HepG2 (cell line): ENCODE measurements around the gene MAST1. TPM values are rescaled to one million over a fixed set of nuclear protein-coding genes. Genes with fewer than 3 reads are reported as not detected.
A peak's percentile ranks its signal among the peaks of the same experiment; 100 is the strongest.

Experiments used
- ATF7 ChIP-seq, 2 experiments: fragments of 450-650 bp in 1 of 2; sonication (generic) in 1 of 2; formaldehyde crosslinking in 1 of 2; IDR thresholded peaks; 2 replicates each; pipeline versions ENCODE4 v1.4.0 to v1.6.1; 2016 to 2020; ENCODE audit warnings: antibody characterized with exemption in 1 of 2, mild to moderate bottlenecking in 1 of 2, missing genetic modification reagents in 1 of 2
- ATF7-NPFF ChIP-seq: sonication (generic); formaldehyde crosslinking; IDR thresholded peaks from 2 replicates; pipeline ENCODE4 v1.8.1; 2023; ENCODE audit warnings: mild to moderate bottlenecking, low read depth, missing genetic modification reagents, moderate library complexity
- CC2D1A ChIP-seq: sonication (generic); formaldehyde crosslinking; IDR thresholded peaks from 2 replicates; pipeline ENCODE4 v1.8.1; 2023; ENCODE audit warnings: mild to moderate bottlenecking, missing genetic modification reagents
- HDAC1 ChIP-seq: sonication (generic); formaldehyde crosslinking; IDR thresholded peaks from 2 replicates; pipeline ENCODE4 v1.5.1; 2020; ENCODE audit warnings: mild to moderate bottlenecking, missing genetic modification reagents
- KMT2B ChIP-seq: IDR thresholded peaks from 2 replicates; pipeline ENCODE4 v1.6.1; 2016; ENCODE audit warnings: missing genetic modification reagents, missing compliant biosample characterization
- MLLT10 ChIP-seq: sonication (generic); formaldehyde crosslinking; IDR thresholded peaks from 2 replicates; pipeline ENCODE4 v1.4.0; 2020; ENCODE audit warnings: missing genetic modification reagents
- MLX ChIP-seq: IDR thresholded peaks from 2 replicates; pipeline ENCODE4 v1.6.1; 2016
- NBN ChIP-seq: fragments of 450-650 bp; conservative IDR thresholded peaks from 2 replicates; pipeline ENCODE4 v1.6.1; 2017
- PHF8 ChIP-seq: sonication (generic); formaldehyde crosslinking; IDR thresholded peaks from 2 replicates; pipeline ENCODE4 v1.5.0; 2020; ENCODE audit warnings: missing genetic modification reagents
- RXRA ChIP-seq: sonication (generic); formaldehyde crosslinking; IDR thresholded peaks from 2 replicates; pipeline ENCODE4 v1.5.1; 2020; ENCODE audit warnings: missing genetic modification reagents
- TAF1 ChIP-seq: sonication (generic); formaldehyde crosslinking; IDR thresholded peaks from 2 replicates; pipeline ENCODE4 v1.4.0; 2020; ENCODE audit warnings: missing genetic modification reagents
- TBL1XR1 ChIP-seq: fragments of 150-350 bp; IDR thresholded peaks from 2 replicates; pipeline ENCODE4 v1.6.1; 2014; ENCODE audit warnings: borderline replicate concordance, low read length; ENCODE audit not compliant: partially characterized antibody
- U2AF2 ChIP-seq: fragments of 200-400 bp; formaldehyde crosslinking; IDR thresholded peaks from 2 replicates; pipeline ENCODE4 v1.6.1; 2017; ENCODE audit warnings: low read depth, mild to moderate bottlenecking, low read length
- ZFP82 ChIP-seq: sonication (generic); formaldehyde crosslinking; IDR thresholded peaks from 2 replicates; pipeline ENCODE4 v1.5.1; 2020; ENCODE audit warnings: mild to moderate bottlenecking, missing genetic modification reagents, borderline replicate concordance
- ZGPAT ChIP-seq: IDR thresholded peaks from 2 replicates; pipeline ENCODE4 v1.6.1; 2016; ENCODE audit warnings: mild to moderate bottlenecking
- ZNF30 ChIP-seq: sonication (generic); formaldehyde crosslinking; IDR thresholded peaks from 2 replicates; pipeline ENCODE4 v1.5.0; 2020; ENCODE audit warnings: mild to moderate bottlenecking, missing genetic modification reagents
- ZNF558 ChIP-seq: sonication (generic); formaldehyde crosslinking; IDR thresholded peaks from 2 replicates; pipeline ENCODE4 v1.9.0; 2022; ENCODE audit warnings: mild to moderate bottlenecking, missing genetic modification reagents, borderline replicate concordance
- ZNF572 ChIP-seq: sonication (generic); formaldehyde crosslinking; IDR thresholded peaks from 2 replicates; pipeline ENCODE4 v1.5.1; 2020; ENCODE audit warnings: mild to moderate bottlenecking, missing genetic modification reagents
- ZNF614 ChIP-seq: IDR thresholded peaks from 2 replicates; pipeline ENCODE4 v1.6.1; 2018; ENCODE audit warnings: missing biosample characterization, missing genetic modification reagents, inconsistent platforms, borderline replicate concordance
- ZNF644 ChIP-seq: IDR thresholded peaks from 2 replicates; pipeline ENCODE4 v1.6.1; 2016; ENCODE audit warnings: low read depth
- polyA plus RNA-seq, 8 experiments: library from polyadenylated mRNA; depleted of rRNA in 3 of 8; stranded (reverse) in 7 of 8; unstranded in 1 of 8; fragments of >200 nt; fragmentation: Illumina TruSeq in 4 of 8; extraction: Trizol in 4 of 8; gene quantifications; 2 replicates each; pipeline versions ENCODE4 v1.2.1 to v1.2.3, GENCODE V29; 2011 to 2016; ENCODE audit warnings: low read depth in 4 of 8, missing spikeins in 1 of 8, mixed read lengths in 1 of 8; ENCODE audit not compliant: insufficient read depth in 1 of 8
- total RNA-seq, 5 experiments: library from RNA; depleted of rRNA; stranded (reverse); fragments of >200 nt; fragmentation: Illumina TruSeq; extraction: Trizol; gene quantifications; 2 replicates each; pipeline ENCODE4 v1.2.3, GENCODE V29; 2016; ENCODE audit warnings: low read depth in 1 of 5
- TF ChIP-seq, protein P1 (sequence below): sonication (generic); formaldehyde crosslinking; IDR thresholded peaks from 2 replicates; pipeline ENCODE4 v1.5.0; 2020; ENCODE audit warnings: mild to moderate bottlenecking, missing genetic modification reagents
- TF ChIP-seq, protein P2 (sequence below): sonication (generic); formaldehyde crosslinking; IDR thresholded peaks from 2 replicates; pipeline ENCODE4 v1.4.0; 2020; ENCODE audit warnings: missing genetic modification reagents, mild to moderate bottlenecking, borderline replicate concordance

Gene MAST1
- total and polyA plus RNA-seq, 2 of the 13 experiments (the other 11 are each of a cell fraction or from before 2014, with no cell fraction given) = 0.73 to 4.7 TPM

- TF ChIP-seq ZNF572 (no peak), MLX (CRISPR knock-in tag) (no peak), ZNF558 (CRISPR knock-in tag) (peak; percentile 83), TBL1XR1 (no peak), U2AF2 (no peak), CC2D1A (CRISPR knock-in tag) (0 out of 2 replicates have a peak, but pooled peaks have one; percentile 26), ZGPAT (CRISPR knock-in tag) (peak; percentile 35; the same call in 1 of the 2 replicates), TAF1 (CRISPR knock-in tag) (peak; percentile 72), ATF7 (IDR thresholded peaks at IDR 0.05) (no peak), ATF7 (CRISPR knock-in tag; IDR thresholded peaks at IDR 0.05) (no peak), ZNF614 (CRISPR knock-in tag) (no peak), HDAC1 (CRISPR knock-in tag) (peak; percentile 81; the same call in 1 of the 2 replicates), ZNF30 (CRISPR knock-in tag) (no peak), ZNF644 (CRISPR knock-in tag) (no peak), KMT2B (no peak), ATF7-NPFF (peak; percentile 86), MLLT10 (CRISPR knock-in tag) (no peak), RXRA (CRISPR knock-in tag) (peak; percentile 75; the same call in 1 of the 2 replicates), PHF8 (CRISPR knock-in tag) (peak; percentile 63), ZFP82 (0 out of 2 replicates have a peak, but pooled peaks have one; percentile 16), NBN (no peak)
- TF ChIP-seq, protein P1, sequence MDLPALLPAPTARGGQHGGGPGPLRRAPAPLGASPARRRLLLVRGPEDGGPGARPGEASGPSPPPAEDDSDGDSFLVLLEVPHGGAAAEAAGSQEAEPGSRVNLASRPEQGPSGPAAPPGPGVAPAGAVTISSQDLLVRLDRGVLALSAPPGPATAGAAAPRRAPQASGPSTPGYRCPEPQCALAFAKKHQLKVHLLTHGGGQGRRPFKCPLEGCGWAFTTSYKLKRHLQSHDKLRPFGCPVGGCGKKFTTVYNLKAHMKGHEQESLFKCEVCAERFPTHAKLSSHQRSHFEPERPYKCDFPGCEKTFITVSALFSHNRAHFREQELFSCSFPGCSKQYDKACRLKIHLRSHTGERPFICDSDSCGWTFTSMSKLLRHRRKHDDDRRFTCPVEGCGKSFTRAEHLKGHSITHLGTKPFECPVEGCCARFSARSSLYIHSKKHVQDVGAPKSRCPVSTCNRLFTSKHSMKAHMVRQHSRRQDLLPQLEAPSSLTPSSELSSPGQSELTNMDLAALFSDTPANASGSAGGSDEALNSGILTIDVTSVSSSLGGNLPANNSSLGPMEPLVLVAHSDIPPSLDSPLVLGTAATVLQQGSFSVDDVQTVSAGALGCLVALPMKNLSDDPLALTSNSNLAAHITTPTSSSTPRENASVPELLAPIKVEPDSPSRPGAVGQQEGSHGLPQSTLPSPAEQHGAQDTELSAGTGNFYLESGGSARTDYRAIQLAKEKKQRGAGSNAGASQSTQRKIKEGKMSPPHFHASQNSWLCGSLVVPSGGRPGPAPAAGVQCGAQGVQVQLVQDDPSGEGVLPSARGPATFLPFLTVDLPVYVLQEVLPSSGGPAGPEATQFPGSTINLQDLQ (CRISPR knock-in tag) = no peak
- TF ChIP-seq, protein P2, sequence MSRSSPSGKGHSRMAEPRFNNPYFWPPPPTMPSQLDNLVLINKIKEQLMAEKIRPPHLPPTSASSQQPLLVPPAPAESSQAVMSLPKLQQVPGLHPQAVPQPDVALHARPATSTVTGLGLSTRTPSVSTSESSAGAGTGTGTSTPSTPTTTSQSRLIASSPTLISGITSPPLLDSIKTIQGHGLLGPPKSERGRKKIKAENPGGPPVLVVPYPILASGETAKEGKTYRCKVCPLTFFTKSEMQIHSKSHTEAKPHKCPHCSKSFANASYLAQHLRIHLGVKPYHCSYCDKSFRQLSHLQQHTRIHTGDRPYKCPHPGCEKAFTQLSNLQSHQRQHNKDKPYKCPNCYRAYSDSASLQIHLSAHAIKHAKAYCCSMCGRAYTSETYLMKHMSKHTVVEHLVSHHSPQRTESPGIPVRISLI = no peak
Observed at GRCh38 chr19:12792051-12792852, 46.1 kb upstream of the MAST1 start (continued).
